GM18520 (cell line): ENCODE results near the gene TRDMT1.

Experiments
- ATAC-seq: cut with Tn5 transposase; IDR thresholded peaks from one replicate; pipeline ENCODE4 v1.9.1; 2021; ENCODE audit not compliant: unreplicated experiment

Gene TRDMT1

DNA sequence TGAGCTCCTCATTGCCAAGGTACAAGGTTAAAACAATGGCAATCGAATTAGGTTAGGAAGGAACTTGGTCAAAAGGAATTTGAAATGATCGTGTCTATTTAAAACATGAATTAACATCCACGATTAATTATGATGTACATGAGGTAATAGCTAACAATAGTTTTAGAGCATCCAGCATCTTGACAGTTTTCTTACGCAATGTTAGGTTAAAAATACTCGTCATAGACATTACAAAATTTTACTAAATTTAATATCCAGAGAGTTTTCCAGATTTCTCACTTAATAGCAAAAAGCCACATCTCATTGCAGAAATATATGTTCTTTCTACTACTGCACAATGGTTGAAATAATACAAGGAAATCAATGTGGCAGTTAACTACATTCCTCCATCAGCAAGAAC lies 94.5 kb downstream of the TRDMT1 start:
- no peak for ATAC-seq

DNA sequence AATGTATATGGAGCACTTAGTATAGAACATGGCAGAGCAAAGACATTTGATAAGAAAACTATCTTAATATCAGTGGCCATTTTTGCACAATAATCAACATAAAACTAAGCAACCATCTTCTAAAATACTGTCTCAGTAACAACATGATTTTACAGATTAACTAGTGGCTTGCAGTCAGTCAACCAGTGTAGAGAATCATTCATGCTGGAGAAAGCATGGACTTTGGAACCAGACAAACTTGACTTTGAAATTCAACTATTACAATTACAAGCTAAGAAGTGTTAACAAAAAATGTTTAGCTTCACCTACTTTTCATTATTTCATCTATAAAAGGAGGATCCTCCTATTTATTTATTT lies 99.6 kb downstream of the TRDMT1 start:
- ATAC-seq: no peak

DNA sequence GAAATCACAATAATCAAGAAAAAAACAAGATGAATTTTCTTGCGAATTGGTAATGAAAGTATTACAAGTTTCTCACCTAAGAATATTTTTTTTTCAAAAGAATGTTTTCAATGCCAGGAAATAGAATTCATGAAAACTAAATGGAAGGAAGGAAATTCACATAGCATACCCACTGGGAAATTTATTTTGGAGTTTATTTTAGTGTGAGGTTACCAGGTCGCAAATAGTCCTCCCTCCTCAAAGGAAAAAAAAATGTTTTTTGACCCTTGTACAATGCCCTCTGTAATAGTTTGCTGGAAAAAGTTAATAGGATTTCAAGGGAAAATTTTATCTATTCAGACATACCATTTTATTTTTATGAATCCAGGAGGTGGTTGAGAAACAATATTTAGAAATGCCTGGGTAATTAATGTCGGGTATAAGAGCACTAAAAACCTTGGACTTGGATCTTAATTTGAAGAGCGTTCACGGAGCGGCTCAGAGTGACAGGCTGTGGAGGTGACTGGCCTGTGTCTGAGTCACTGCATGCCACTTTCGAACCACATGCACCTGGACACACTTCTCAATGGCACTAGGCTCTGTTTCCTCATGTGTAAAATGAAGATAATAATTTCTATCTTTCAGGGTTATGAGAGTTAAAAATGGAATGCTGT lies 100.1 kb downstream of the TRDMT1 start:
- no peak for ATAC-seq

DNA sequence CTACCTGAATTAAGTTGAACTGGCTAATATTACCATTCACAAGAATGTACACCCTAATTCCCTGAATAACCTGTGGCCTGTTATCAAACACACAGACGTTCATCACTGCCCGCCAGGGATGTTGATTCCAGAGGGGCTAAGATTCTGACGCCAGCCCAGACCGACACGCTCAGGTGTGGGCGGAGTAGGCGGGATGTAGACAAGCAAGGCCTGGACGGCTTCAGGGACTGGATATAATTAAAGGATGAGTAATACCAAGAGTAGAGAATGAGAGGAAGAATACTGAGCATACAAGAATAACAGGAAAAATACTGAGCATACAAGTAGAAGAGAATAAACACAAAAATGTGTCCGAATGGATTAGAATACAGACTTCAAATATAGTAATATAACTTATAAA lies 100.9 kb downstream of the TRDMT1 start:
- ATAC-seq: no peak

DNA sequence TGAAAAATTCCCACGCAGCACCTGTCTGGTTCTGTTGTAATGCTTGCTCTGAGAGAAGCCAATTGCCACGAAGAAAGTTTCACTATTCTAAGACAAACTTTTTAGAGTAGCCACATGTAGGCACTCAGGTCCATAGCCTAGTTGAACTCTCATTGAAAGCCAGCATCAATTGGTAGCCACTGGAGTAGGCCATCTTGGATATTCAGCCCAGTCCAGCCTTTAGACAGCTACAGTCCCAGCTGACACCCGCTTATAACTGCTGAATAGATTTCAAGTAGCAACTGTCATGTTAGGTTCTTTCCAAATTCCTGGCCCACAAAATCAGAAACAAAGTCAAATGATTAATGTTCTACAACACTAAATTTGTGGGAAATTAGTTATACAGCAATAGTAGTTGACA lies 103.5 kb downstream of the TRDMT1 start:
- no peak for ATAC-seq
